K562 (cell line): ENCODE data around the gene GLIS2. TPM values are rescaled to one million over a fixed set of nuclear protein-coding genes. Genes with fewer than 3 reads are reported as not detected.

Experiments used
- ATAC-seq: fragments of 200-7000 bp; cut with Tn5 transposase; 3 replicates; pipeline ENCODE4 v1.9.1; 2020; ENCODE audit warnings: moderate library complexity
- BruUV-seq: library from RNA; stranded (reverse); fragments of 400-500 nt; replicated peaks from 2 replicates; lab custom pipeline; 2021; lab: Mats Ljungman, UMichigan
- CTCF ChIA-PET: fragments of 300-600 bp; formaldehyde crosslinking; extraction: SDS; loops from one replicate; lab custom pipeline; 2021; ENCODE audit warnings: low intra/inter-chr PET ratio; lab: Yijun Ruan, JAX
- POLR2A ChIA-PET: fragments of 300-600, 350-650 bp; sonication (Branson Sonifier 250); formaldehyde crosslinking; extraction: SDS; loops from one replicate; lab custom pipeline; 2021; ENCODE audit warnings: antibody characterized with exemption, inconsistent platforms; lab: Yijun Ruan, JAX
- DNase-seq, 4 experiments: peaks; one replicate each; pipeline versions ENCODE4 v3.0.0 to v3.0.0-alpha.2; 2011 to 2018; ENCODE audit warnings: low spot score in 3 of 4, mixed read lengths in 3 of 4; ENCODE audit errors: extremely low read depth in 1 of 4
- FAIRE-seq: peaks from 2 replicates; lab custom pipeline; 2011; peaks lifted over from hg19 to GRCh38; lab: Jason Lieb, UNC
- H2AFZ ChIP-seq: 2 replicates; pipeline ENCODE4 v1.6.0; 2011; ENCODE audit warnings: low read depth, low read length, control low read depth, inconsistent platforms
- H3K27ac ChIP-seq: fragments of 200-600 bp; 3 replicates; pipeline ENCODE4 v1.8.0; 2011; ENCODE audit warnings: low read depth, mild to moderate bottlenecking, control low read depth, inconsistent platforms, low read length, moderate library complexity, mixed read lengths; ENCODE audit errors: extremely low read depth
- H3K27me3 ChIP-seq, 2 experiments: fragments of 300-600 bp in 1 of 2; 2 replicates in 1 of 2; 3 replicates in 1 of 2; pipeline versions ENCODE4 v1.6.0 to v1.8.0; 2011; ENCODE audit warnings: inconsistent platforms in 2 of 2, low read length in 2 of 2, mild to moderate bottlenecking in 1 of 2, mixed read lengths in 1 of 2, moderate library complexity in 1 of 2; ENCODE audit not compliant: control insufficient read depth in 2 of 2, insufficient read depth in 2 of 2
- H3K36me3 ChIP-seq: fragments of 300-600 bp; 3 replicates; pipeline ENCODE4 v1.8.0; 2011; ENCODE audit warnings: mild to moderate bottlenecking, low read length, inconsistent platforms; ENCODE audit not compliant: control insufficient read depth, insufficient read depth
- H3K4me1 ChIP-seq, 2 experiments: fragments of 200-600 bp in 1 of 2; replicated peaks in 1 of 2; 2 replicates in 1 of 2; 3 replicates in 1 of 2; pipeline versions ENCODE4 v1.5.1 to v1.8.0; 2011; ENCODE audit warnings: inconsistent platforms in 2 of 2, low read length in 2 of 2, mild to moderate bottlenecking in 1 of 2, mixed read lengths in 1 of 2, moderate library complexity in 1 of 2; ENCODE audit not compliant: control insufficient read depth in 2 of 2, insufficient read depth in 2 of 2
- H3K4me2 ChIP-seq: 2 replicates; pipeline ENCODE4 v1.6.1; 2011; ENCODE audit warnings: low read length, control low read depth, inconsistent platforms, mixed read lengths; ENCODE audit not compliant: insufficient read depth
- H3K4me3 ChIP-seq: fragments of 200-600 bp; sonication (generic), shearing (Covaris generic); 2 replicates; pipeline ENCODE4 v1.5.1; 2016; ENCODE audit warnings: control low read depth, inconsistent platforms
- H3K79me2 ChIP-seq: fragments of 200-600 bp; 3 replicates; pipeline ENCODE4 v1.8.0; 2011; ENCODE audit warnings: low read length, inconsistent platforms; ENCODE audit not compliant: control insufficient read depth, insufficient read depth
- H3K9ac ChIP-seq, 2 experiments: 2 replicates each; pipeline versions ENCODE4 v1.6.0 to v1.6.1; 2011; ENCODE audit warnings: low read depth in 2 of 2, low read length in 2 of 2, control low read depth in 1 of 2, inconsistent platforms in 1 of 2, mild to moderate bottlenecking in 1 of 2, mixed read lengths in 1 of 2; ENCODE audit not compliant: insufficient read depth in 1 of 2
- H3K9me1 ChIP-seq: one replicate; pipeline ENCODE4 v1.6.0; 2011; ENCODE audit warnings: inconsistent platforms, mild to moderate bottlenecking, low read length, moderate library complexity; ENCODE audit not compliant: control insufficient read depth, insufficient read depth
- H3K9me3 ChIP-seq: replicated peaks from 2 replicates; pipeline ENCODE4 v1.5.1; 2011; ENCODE audit warnings: low read depth, low read length, inconsistent platforms; ENCODE audit not compliant: control insufficient read depth, insufficient read depth
- H4K20me1 ChIP-seq: replicated peaks from 2 replicates; pipeline ENCODE4 v1.6.1; 2011; ENCODE audit warnings: low read length, inconsistent platforms, mixed read lengths; ENCODE audit not compliant: control insufficient read depth, insufficient read depth
- CGGBP1 ChIP-seq: fragments of 250-450 bp; sonication (Bioruptor Pico); IDR thresholded peaks from 2 replicates; pipeline ENCODE4 v1.9.0; 2021; ENCODE audit warnings: mild to moderate bottlenecking
- ELF1 ChIP-seq: fragments of 200-800 bp; sonication (Bioruptor generic); IDR thresholded peaks from 2 replicates; pipeline ENCODE4 v1.6.1; 2016; ENCODE audit warnings: missing genetic modification characterization, missing compliant biosample characterization
- GTF2A2 ChIP-seq: IDR thresholded peaks from 2 replicates; pipeline ENCODE4 v1.6.1; 2016; ENCODE audit warnings: mild to moderate bottlenecking, missing genetic modification characterization, missing compliant biosample characterization
- RBM34 ChIP-seq: fragments of 200-400 bp; formaldehyde crosslinking; IDR thresholded peaks from 2 replicates; pipeline ENCODE4 v1.6.1; 2018; ENCODE audit warnings: low read length, borderline replicate concordance; ENCODE audit not compliant: insufficient read depth
- SFPQ ChIP-seq: fragments of 200-400 bp; formaldehyde crosslinking; IDR thresholded peaks from 2 replicates; pipeline ENCODE4 v1.6.1; 2017; ENCODE audit warnings: mild to moderate bottlenecking, low read depth, low read length, moderate library complexity
- UBTF ChIP-seq, 2 experiments: IDR thresholded peaks; 2 replicates each; pipeline ENCODE4 v1.6.1; 2012; ENCODE audit warnings: improper control_type of control experiment in 2 of 2, low read depth in 2 of 2, low read length in 2 of 2, borderline replicate concordance in 1 of 2
- ZBTB1 ChIP-seq: sonication (generic); formaldehyde crosslinking; IDR thresholded peaks from 2 replicates; pipeline ENCODE4 v1.8.1; 2023; ENCODE audit warnings: missing genetic modification reagents, low read depth, mild to moderate bottlenecking, borderline replicate concordance
- WGBS: fragments of 100-300 bp; shearing (Covaris generic); methylation state at CpG from one replicate; pipeline ENCODE4 v1.1.6; 2016; ENCODE audit warnings: low coverage, mixed read lengths; ENCODE audit not compliant: insufficient coverage; ENCODE audit errors: missing lambda C conversion rate; 5-methylcytosine and 5-hydroxymethylcytosine counted together
- in situ Hi-C: fragments of 300-500 bp; cut with MboI; formaldehyde crosslinking; loops from 4 replicates; pipeline ENCODE4 v1.15.0; 2018; ENCODE audit warnings: inconsistent platforms, mixed read lengths
- intact Hi-C: fragments of 100-400 bp; cut with micrococcal nuclease; formaldehyde crosslinking; loops from 2 replicates; pipeline ENCODE4 v1.14.2; 2022
- polyA plus RNA-seq, 8 experiments: library from polyadenylated mRNA; depleted of rRNA in 4 of 8; stranded (reverse) in 5 of 8; unstranded in 3 of 8; fragments of >200 nt; fragmentation: Nextera tagmentation in 2 of 8; fragmentation: Illumina TruSeq in 1 of 8; extraction: Ambion mirVana in 2 of 8; extraction: Trizol in 1 of 8; gene quantifications; 2 replicates each; pipeline versions ENCODE4 v1.2.1 to v1.2.3, GENCODE V29; 2011 to 2014; ENCODE audit warnings: inconsistent platforms in 1 of 8, missing spikeins in 1 of 8
- total RNA-seq, 7 experiments: library from RNA; depleted of rRNA in 6 of 7; stranded (reverse); fragments of >200 nt in 6 of 7; fragmentation: Illumina TruSeq in 2 of 7; extraction: Trizol in 2 of 7; gene quantifications; 2 replicates each; pipeline versions ENCODE4 v1.2.1 to v1.2.3, GENCODE V29; 2011 to 2021; ENCODE audit warnings: low replicate concordance in 1 of 7
- TF ChIP-seq, protein P1 (sequence below): sonication (generic); formaldehyde crosslinking; IDR thresholded peaks from 2 replicates; pipeline ENCODE4 v1.8.0; 2022; ENCODE audit warnings: missing genetic modification reagents, mild to moderate bottlenecking, moderate library complexity, borderline replicate concordance
- TF ChIP-seq, protein P2 (sequence below): fragments of 250-450 bp; sonication (Bioruptor Pico); IDR thresholded peaks from 2 replicates; pipeline ENCODE4 v1.8.0; 2022; ENCODE audit warnings: inconsistent platforms, mild to moderate bottlenecking, moderate library complexity, borderline replicate concordance

Gene GLIS2
- total and polyA plus RNA-seq, 9 of the 15 experiments (the other 6 are each of a cell fraction or from before 2014, with no cell fraction given): 0.10 to 9.0 (median 0.57) TPM

- H3K9ac ChIP-seq: peak overlapping the region in 1 of 2 experiments; percentile 91; a peak in 2 of 4 replicates
- H3K79me2 ChIP-seq: peaks cover 12% of the 10 kb centered on the region
- ChIA-PET CTCF (no interaction called here), POLR2A (interaction anchor here (0.9 kb wide), 1 partner anchor 12 kb away, joined by 3 read pairs; no protein-coding TSS in a partner anchor)
- H3K9me1 ChIP-seq: no peaks in the 10 kb centered on the region
- no peak overlapping the region for H3K4me3 ChIP-seq
- peaks cover 44 to 77% of the 10 kb centered on the region in 2 experiments for H3K4me1 ChIP-seq
- no TSS peak for BruUV-seq
- WGBS: 77% methylated on average over 11 of the region's 13 CpGs
- H3K27ac ChIP-seq: no peak overlapping the region
- H3K9me3 ChIP-seq: no peaks in the 10 kb centered on the region
- FAIRE-seq (no peak), ATAC-seq (no peak), DNase-seq (no peak)
- H3K36me3 ChIP-seq: peaks cover 16% of the 10 kb centered on the region; the same call in 2 of the 3 replicates
- in situ Hi-C loops: no loop called here
- no peak overlapping the region for H2AFZ ChIP-seq
- intact Hi-C loops: no loop called here
- H3K27me3 ChIP-seq: no peaks in the 10 kb centered on the region
- H4K20me1 ChIP-seq: peaks cover 2% of the 10 kb centered on the region; the same call in 1 of the 2 replicates
- no peak overlapping the region for H3K4me2 ChIP-seq
- TF ChIP-seq UBTF (IDR thresholded peaks at IDR 0.05; ENCODE audit: borderline replicate concordance in 1 of 2, low read depth in 2 of 2, low read length in 2 of 2): no peak
- TF ChIP-seq SFPQ: no peak
- TF ChIP-seq ZBTB1 (CRISPR knock-in tag): no peak
- no peak for TF ChIP-seq ELF1 (tag)
- no peak for TF ChIP-seq GTF2A2 (tag)
- TF ChIP-seq, protein P1, sequence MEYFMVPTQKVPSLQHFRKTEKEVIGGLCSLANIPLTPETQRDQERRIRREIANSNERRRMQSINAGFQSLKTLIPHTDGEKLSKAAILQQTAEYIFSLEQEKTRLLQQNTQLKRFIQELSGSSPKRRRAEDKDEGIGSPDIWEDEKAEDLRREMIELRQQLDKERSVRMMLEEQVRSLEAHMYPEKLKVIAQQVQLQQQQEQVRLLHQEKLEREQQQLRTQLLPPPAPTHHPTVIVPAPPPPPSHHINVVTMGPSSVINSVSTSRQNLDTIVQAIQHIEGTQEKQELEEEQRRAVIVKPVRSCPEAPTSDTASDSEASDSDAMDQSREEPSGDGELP: no peak
- TF ChIP-seq RBM34: no peak
- TF ChIP-seq CGGBP1 (CRISPR knock-in tag): no peak
- TF ChIP-seq, protein P2, sequence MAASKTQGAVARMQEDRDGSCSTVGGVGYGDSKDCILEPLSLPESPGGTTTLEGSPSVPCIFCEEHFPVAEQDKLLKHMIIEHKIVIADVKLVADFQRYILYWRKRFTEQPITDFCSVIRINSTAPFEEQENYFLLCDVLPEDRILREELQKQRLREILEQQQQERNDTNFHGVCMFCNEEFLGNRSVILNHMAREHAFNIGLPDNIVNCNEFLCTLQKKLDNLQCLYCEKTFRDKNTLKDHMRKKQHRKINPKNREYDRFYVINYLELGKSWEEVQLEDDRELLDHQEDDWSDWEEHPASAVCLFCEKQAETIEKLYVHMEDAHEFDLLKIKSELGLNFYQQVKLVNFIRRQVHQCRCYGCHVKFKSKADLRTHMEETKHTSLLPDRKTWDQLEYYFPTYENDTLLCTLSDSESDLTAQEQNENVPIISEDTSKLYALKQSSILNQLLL (CRISPR knock-in tag): no peak
Observed at GRCh38 chr16:4369007-4369733, 53.3 kb downstream of the GLIS2 start.
